Measurements from ENCODE around the gene COL27A1.

DNA sequence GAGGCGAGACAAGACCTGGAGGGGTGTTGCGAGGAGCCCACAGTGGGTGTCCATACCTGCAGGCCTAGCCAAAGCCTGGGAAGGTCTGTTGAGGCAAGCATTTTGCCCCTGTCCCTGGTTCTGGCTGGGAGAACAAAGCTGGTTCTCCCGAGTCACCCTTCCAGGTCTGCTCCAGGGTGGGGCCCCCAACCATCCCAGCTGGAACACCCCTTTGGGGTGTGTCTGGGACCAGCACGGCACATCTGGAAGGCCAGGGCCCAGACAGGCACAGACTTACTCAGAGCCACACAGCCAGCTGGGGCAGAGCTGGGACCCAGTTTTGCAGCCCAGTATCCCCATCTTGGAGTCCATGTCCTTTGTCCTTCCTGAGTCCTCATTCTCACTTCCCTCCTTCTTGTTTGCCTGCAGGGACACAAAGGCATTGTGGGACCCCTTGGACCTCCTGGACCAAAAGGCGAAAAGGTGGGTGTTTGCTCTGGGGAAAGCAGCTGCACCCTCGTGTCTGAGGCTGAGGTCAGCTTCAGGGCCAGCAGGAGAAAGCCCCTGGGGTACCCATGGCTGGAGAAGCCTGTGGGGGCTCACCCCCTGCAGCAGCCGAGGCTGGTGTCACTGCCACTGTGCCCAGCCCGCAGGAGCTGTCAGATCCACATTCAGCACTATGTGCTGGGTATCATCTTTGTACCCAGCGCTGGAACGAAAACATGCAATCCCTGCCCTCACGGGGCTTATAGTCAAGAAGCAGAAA lies 129.2 kb downstream of the COL27A1 start:
- TF ChIP-seq, protein P1, sequence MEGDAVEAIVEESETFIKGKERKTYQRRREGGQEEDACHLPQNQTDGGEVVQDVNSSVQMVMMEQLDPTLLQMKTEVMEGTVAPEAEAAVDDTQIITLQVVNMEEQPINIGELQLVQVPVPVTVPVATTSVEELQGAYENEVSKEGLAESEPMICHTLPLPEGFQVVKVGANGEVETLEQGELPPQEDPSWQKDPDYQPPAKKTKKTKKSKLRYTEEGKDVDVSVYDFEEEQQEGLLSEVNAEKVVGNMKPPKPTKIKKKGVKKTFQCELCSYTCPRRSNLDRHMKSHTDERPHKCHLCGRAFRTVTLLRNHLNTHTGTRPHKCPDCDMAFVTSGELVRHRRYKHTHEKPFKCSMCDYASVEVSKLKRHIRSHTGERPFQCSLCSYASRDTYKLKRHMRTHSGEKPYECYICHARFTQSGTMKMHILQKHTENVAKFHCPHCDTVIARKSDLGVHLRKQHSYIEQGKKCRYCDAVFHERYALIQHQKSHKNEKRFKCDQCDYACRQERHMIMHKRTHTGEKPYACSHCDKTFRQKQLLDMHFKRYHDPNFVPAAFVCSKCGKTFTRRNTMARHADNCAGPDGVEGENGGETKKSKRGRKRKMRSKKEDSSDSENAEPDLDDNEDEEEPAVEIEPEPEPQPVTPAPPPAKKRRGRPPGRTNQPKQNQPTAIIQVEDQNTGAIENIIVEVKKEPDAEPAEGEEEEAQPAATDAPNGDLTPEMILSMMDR (IDR thresholded peaks at IDR 0.05), result no peak
- TF ChIP-seq POLR2A (IDR thresholded peaks at IDR 0.05), result no peak

All from testis (tissue), 2 donors.